Endothelial cell (in vitro differentiated cells): ENCODE results near the gene TRPC4AP. TPM values are rescaled to one million over a fixed set of nuclear protein-coding genes. Genes with fewer than 3 reads are reported as not detected.

Experiments
- DNase-seq: peaks from one replicate; pipeline ENCODE4 v3.0.0; 2021; ENCODE audit warnings: low spot score
- H3K27ac Mint-ChIP-seq: one replicate; pipeline ENCODE4 v1.8.0; 2021; ENCODE audit warnings: mixed read lengths, inconsistent platforms; ENCODE audit not compliant: unreplicated experiment
- H3K27me3 Mint-ChIP-seq: one replicate; pipeline ENCODE4 v1.8.0; 2021; ENCODE audit warnings: mild to moderate bottlenecking, moderate library complexity, mixed read lengths, inconsistent platforms; ENCODE audit not compliant: unreplicated experiment
- H3K36me3 Mint-ChIP-seq: one replicate; pipeline ENCODE4 v1.8.0; 2021; ENCODE audit warnings: mild to moderate bottlenecking, low read depth, mixed read lengths, inconsistent platforms; ENCODE audit not compliant: unreplicated experiment
- H3K4me1 Mint-ChIP-seq: one replicate; pipeline ENCODE4 v1.8.0; 2021; ENCODE audit warnings: mild to moderate bottlenecking, mixed read lengths, inconsistent platforms; ENCODE audit not compliant: unreplicated experiment
- H3K4me3 Mint-ChIP-seq: one replicate; pipeline ENCODE4 v1.8.0; 2021; ENCODE audit warnings: mild to moderate bottlenecking, mixed read lengths, inconsistent platforms; ENCODE audit not compliant: unreplicated experiment
- H3K9me3 Mint-ChIP-seq: one replicate; pipeline ENCODE4 v1.8.0; 2021; ENCODE audit warnings: mixed read lengths, inconsistent platforms; ENCODE audit not compliant: unreplicated experiment
- CTCF ChIP-seq: fragments of 200-600 bp; sonication (generic); IDR thresholded peaks from one replicate; pipeline ENCODE4 v1.5.0; 2021; ENCODE audit warnings: antibody characterized with exemption; ENCODE audit not compliant: unreplicated experiment
- total RNA-seq: library from RNA; stranded (reverse); fragmentation: NEBNext Ultra II Directional; extraction: Animal tissue kit (Norgen Biotek cat#: 25700); gene quantifications from one replicate; pipeline ENCODE4 v1.2.1, GENCODE V29; 2021; ENCODE audit not compliant: unreplicated experiment

Gene TRPC4AP
- total RNA-seq, 1 donor from 2014 or later = 109 TPM

DNA sequence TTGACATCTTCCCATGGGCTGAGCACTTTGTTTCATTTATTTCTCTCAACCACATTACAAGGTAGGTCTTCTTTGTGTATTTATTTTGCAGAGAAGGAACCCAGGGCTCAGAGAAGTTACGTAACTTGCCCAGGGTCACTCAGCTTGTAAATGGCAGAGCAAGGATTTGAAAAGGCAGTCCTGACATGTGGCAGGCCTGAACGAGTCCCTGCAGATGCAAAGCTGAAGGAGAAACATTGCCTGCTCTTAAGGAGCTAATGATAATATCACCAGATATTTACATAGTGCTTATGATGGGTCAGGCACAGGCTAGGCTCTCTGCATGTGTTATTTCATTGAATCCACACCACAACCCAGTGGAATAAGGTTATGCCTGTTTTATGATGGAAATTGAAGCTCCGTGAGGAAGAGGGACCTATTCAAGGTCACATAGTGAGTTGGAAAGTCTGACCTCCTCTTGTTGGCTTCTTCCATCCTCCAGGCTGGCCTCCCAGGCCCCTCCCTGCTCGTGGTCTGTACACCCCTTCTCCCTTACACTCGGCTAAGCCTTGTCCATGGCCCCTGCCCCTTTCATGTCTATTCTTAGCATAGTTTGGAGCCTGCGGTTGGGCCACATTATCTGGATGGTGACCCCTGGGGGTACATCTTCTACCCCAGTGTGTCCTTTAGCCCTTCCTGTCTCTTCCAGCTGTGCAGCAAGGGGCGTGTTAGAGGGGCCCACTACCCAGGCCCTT, 124.4 kb downstream of the TRPC4AP start:
- H3K27ac Mint-ChIP-seq = no peak overlapping the region

GRCh38 chr20:34967421-34967820, 125.2 kb downstream of the TRPC4AP start:
- no peak for DNase-seq
- Mint-ChIP-seq H3K9me3 (no peaks in the 10 kb centered on the region), H3K4me1 (no peaks in the 10 kb centered on the region), H3K27me3 (peaks cover 9% of the 10 kb centered on the region), H3K27ac (no peak overlapping the region), H3K36me3 (no peaks in the 10 kb centered on the region), H3K4me3 (no peak overlapping the region)
- no peak for TF ChIP-seq CTCF

More for the DNA sequence above, 124.4 kb downstream of the TRPC4AP start:
- no peak overlapping the region for H3K4me3 Mint-ChIP-seq
- DNase-seq = no peak
- H3K27me3 Mint-ChIP-seq = peaks cover 9% of the 10 kb centered on the region
- H3K36me3 Mint-ChIP-seq = no peaks in the 10 kb centered on the region
- no peaks in the 10 kb centered on the region for H3K4me1 Mint-ChIP-seq
- H3K9me3 Mint-ChIP-seq = no peaks in the 10 kb centered on the region
- no peak for TF ChIP-seq CTCF

GRCh38 chr20:34965051-34965450, 127.6 kb downstream of the TRPC4AP start:
- no peak for TF ChIP-seq CTCF
- Mint-ChIP-seq H3K9me3 (no peaks in the 10 kb centered on the region), H3K27ac (no peak overlapping the region)

GRCh38 chr20:34964486-34964885, 128.1 kb downstream of the TRPC4AP start:
- Mint-ChIP-seq H3K27ac (no peak overlapping the region), H3K4me3 (no peak overlapping the region), H3K9me3 (no peaks in the 10 kb centered on the region), H3K4me1 (no peaks in the 10 kb centered on the region), H3K27me3 (peaks cover 7% of the 10 kb centered on the region), H3K36me3 (no peaks in the 10 kb centered on the region)
- TF ChIP-seq CTCF = no peak
- no peak for DNase-seq

More at GRCh38 chr20:34965051-34965450, 127.6 kb downstream of the TRPC4AP start:
- Mint-ChIP-seq H3K36me3 (no peaks in the 10 kb centered on the region), H3K4me3 (no peak overlapping the region), H3K4me1 (no peaks in the 10 kb centered on the region), H3K27me3 (peaks cover 6% of the 10 kb centered on the region)
- DNase-seq = no peak

GRCh38 chr20:34956751-34957472, 135.7 kb downstream of the TRPC4AP start:
- peaks cover 7% of the 10 kb centered on the region for H3K27me3 Mint-ChIP-seq
- no peak for TF ChIP-seq CTCF
- H3K27ac Mint-ChIP-seq = peak overlapping the region; percentile 13
- H3K9me3 Mint-ChIP-seq = no peaks in the 10 kb centered on the region
- peaks cover 27% of the 10 kb centered on the region for H3K4me1 Mint-ChIP-seq
- peaks cover 4% of the 10 kb centered on the region for H3K36me3 Mint-ChIP-seq
- H3K4me3 Mint-ChIP-seq = peak overlapping the region; percentile 95
- DNase-seq = no peak
